PC-9 (cell line): ENCODE measurements around the gene STPG3.

Experiments used
- EZH2 ChIP-seq: fragments of 200-600 bp; sonication (generic); IDR thresholded peaks from 2 replicates; pipeline ENCODE4 v1.8.0; 2017; ENCODE audit warnings: antibody characterized with exemption, low read depth
- TF ChIP-seq, protein P1 (sequence below): fragments of 200-600 bp; sonication (generic); conservative IDR thresholded peaks from 2 replicates; pipeline ENCODE4 v1.6.1; 2017; ENCODE audit warnings: mixed run types, antibody characterized with exemption, mild to moderate bottlenecking, moderate library complexity

DNA sequence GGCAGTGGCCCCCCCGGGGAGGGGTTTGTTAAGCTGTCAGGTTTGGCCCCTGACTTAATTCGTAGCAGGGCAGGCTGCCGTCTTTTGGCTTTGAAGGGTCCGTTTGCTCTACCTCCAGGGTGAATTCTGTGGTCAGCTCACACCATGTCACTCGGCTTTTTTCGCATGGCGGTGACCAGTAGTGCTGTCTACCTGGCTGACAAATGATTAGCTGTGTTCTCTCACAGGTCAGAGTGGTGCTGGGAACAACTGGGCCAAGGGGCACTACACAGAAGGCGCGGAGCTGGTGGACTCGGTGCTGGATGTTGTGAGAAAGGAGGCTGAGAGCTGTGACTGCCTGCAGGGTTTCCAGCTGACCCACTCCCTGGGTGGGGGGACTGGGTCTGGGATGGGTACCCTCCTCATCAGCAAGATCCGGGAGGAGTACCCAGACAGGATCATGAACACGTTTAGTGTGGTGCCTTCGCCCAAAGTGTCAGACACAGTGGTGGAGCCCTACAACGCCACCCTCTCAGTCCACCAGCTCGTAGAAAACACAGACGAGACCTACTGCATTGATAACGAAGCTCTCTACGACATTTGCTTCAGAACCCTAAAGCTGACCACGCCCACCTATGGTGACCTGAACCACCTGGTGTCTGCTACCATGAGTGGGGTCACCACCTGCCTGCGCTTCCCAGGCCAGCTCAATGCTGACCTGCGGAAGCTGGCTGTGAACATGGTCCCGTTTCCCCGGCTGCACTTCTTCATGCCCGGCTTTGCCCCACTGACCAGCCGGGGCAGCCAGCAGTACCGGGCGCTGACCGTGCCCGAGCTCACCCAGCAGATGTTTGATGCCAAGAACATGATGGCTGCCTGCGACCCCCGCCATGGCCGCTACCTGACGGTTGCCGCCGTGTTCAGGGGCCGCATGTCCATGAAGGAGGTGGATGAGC, 8.6 kb upstream of the STPG3 start:
- TF ChIP-seq, protein P1, sequence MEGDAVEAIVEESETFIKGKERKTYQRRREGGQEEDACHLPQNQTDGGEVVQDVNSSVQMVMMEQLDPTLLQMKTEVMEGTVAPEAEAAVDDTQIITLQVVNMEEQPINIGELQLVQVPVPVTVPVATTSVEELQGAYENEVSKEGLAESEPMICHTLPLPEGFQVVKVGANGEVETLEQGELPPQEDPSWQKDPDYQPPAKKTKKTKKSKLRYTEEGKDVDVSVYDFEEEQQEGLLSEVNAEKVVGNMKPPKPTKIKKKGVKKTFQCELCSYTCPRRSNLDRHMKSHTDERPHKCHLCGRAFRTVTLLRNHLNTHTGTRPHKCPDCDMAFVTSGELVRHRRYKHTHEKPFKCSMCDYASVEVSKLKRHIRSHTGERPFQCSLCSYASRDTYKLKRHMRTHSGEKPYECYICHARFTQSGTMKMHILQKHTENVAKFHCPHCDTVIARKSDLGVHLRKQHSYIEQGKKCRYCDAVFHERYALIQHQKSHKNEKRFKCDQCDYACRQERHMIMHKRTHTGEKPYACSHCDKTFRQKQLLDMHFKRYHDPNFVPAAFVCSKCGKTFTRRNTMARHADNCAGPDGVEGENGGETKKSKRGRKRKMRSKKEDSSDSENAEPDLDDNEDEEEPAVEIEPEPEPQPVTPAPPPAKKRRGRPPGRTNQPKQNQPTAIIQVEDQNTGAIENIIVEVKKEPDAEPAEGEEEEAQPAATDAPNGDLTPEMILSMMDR: no peak
- TF ChIP-seq EZH2: no peak
